LNCaP clone FGC (cell line): ENCODE measurements around the gene SETD5.

ENCODE experiments used
- DNase-seq: peaks from one replicate; pipeline ENCODE4 v3.0.0-alpha.2; 2011; ENCODE audit warnings: low read depth
- H3K4me3 ChIP-seq: 2 replicates; pipeline ENCODE4 v1.5.1; 2011; ENCODE audit warnings: mild to moderate bottlenecking, low read depth, low read length, control low read depth
- CTCF ChIP-seq: IDR thresholded peaks from 2 replicates; pipeline ENCODE4 v1.5.1; 2012; ENCODE audit warnings: mild to moderate bottlenecking; ENCODE audit not compliant: control insufficient read depth, insufficient read depth; ENCODE audit errors: extremely low read depth

Gene SETD5

DNA sequence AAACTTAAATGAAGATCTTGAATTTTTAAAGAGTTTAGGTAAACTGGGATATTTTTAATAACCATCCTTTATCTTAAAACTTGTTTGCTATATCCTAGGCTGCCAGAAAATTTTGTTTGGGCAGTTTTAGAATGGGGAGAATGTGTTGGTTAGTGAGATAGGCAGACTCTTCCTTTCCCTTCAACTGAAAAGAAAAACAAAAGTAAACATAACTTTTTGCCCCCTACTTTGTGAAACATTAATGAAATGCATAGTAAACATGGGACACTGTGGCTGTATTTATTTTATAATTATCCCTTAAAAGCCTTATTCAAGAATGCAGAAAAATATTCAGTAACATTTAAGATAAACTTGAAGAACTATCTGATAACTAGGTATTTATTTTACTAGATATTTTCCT is 31.0 kb downstream of the SETD5 start:
- no peak for TF ChIP-seq CTCF
- no peak for DNase-seq
- H3K4me3 ChIP-seq: no peak overlapping the region

DNA sequence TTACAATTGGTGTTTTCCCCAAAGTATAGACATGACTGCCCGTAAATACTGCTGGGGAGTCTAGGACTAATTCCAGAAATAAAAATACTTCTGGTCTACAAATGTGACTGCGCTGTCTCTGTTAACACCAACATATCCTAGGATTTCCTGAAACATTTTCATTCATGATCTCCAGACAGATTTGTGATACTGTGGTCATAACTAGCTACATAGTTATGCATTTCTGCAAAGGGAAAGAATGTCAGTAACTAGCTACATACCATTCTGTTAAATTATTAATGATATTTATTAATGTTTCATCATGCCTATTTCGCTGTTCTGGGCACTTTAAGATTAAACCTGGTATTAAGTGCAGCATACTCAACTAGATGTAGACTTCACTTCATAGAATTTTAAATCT is 33.3 kb downstream of the SETD5 start:
- H3K4me3 ChIP-seq: no peak overlapping the region
- TF ChIP-seq CTCF: no peak

DNA sequence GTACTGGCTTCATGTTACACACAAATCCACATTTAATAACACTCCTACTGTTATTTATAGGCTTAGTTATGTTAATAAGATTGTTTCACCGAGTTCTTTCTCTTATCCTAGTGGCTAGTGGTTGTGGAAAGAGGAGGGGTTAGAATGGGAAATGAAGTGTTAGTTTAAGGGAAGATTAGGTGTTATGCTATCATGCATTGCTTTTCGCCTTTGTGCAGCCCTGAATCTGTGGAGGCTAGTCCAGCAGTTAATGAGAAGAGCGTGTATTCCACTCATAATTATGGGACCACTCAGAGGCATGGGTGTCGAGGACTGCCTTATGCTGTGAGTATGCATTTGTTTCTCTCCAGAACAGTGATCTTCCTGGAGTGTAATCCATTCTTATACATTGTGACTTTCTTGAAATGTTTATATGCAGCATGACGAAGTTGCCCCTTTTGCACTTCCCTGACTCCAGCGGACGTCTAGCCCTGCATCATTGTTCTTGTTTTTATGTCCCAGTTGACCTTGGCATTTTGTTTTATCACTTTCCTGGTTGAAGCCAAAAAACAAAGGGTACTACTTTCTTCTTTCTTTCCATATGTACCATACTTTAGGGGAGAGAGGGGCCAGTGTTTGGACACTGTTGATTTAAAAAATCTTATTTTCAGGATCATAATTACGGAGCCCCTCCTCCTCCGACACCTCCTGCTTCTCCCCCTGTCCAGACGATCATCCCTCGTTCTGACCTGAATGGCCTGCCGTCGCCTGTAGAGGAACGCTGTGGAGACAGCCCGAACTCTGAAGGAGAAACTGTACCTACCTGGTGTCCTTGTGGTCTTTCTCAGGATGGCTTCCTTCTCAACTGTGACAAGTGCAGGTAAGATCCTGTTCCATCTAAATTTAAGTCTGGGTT is 36.5 kb downstream of the SETD5 start:
- DNase-seq: no peak
- no peak for TF ChIP-seq CTCF
- no peak overlapping the region for H3K4me3 ChIP-seq

More for the DNA sequence above, 33.3 kb downstream of the SETD5 start:
- no peak for DNase-seq

DNA sequence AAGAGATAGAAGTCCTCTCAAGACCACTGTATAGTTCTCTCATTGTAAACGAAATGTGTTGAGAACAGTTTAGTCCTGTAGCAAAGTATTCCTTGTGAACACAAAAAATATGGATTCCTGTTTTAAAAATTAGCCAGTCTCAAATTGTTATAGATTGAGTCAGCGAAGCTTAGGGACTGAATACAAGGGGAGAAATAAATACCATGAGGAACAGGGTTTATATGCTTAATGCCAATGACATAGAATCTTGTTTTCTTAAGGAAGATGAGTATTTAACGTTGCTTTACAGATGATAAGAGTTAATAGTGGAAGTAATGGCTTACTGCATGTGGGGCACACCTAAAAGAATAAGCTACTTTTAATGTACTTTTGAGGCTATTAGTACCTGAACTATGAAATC is 37.9 kb downstream of the SETD5 start:
- no peak for DNase-seq
- no peak for TF ChIP-seq CTCF
- no peak overlapping the region for H3K4me3 ChIP-seq

DNA sequence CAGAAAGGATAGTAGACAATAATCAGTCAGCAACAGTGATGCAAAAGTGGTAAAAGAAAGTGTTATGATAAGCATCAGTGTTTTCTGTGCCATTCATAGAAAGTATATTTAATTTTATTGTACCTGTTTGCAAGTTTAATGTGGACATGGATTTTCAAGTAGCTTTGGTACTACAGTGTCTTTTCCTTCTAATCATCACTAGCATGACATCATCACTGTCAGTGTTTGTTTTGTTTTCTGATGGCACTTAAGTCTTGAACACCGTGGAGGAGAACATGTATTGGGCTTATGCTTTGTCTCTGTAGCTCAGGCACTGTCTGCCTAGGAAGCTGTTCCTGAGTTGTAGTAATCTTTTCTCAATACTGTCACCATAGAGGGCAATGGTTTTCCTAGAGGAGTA is 41.9 kb downstream of the SETD5 start:
- TF ChIP-seq CTCF: no peak
- no peak for DNase-seq
- no peak overlapping the region for H3K4me3 ChIP-seq

DNA sequence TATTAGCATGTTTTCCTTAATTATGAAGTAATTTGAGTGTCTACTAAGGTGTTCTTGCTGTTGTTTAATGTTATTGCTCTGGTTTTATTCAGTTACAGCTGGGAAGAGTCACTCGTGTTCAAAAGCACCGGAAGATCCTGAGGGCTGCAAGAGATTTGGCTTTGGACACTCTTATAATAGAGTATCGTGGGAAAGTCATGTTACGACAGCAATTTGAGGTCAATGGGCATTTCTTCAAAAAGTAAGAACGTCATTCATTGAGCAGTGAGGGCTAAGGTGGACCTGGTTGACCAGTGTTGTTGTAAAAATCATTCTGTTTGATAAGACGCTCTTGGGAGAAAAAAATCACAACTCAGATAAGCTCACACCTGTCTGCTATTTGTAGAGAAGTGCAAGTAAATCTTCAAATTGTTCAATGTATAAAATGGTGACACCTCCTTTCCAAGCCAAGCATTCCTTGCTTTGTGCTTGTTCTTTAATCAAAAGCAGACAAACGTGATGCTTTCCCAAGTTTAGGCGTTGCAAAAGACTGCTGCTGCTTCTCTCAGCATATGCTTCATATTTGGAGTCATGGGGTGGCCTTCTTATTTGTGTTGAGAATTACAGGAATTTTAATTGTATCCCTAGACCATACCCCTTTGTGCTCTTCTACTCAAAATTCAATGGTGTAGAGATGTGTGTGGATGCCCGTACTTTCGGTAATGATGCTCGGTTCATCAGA is 44.2 kb downstream of the SETD5 start:
- no peak overlapping the region for H3K4me3 ChIP-seq
- no peak for DNase-seq
- TF ChIP-seq CTCF: no peak
